ENCODE data around the gene JAG1. TPM values are rescaled to one million over a fixed set of nuclear protein-coding genes. Genes with fewer than 3 reads are reported as not detected.

JAG1 gene
- total RNA-seq, 6 donors from 2014 or later, result 37.7 to 57.4 (median 47.0) TPM

DNA sequence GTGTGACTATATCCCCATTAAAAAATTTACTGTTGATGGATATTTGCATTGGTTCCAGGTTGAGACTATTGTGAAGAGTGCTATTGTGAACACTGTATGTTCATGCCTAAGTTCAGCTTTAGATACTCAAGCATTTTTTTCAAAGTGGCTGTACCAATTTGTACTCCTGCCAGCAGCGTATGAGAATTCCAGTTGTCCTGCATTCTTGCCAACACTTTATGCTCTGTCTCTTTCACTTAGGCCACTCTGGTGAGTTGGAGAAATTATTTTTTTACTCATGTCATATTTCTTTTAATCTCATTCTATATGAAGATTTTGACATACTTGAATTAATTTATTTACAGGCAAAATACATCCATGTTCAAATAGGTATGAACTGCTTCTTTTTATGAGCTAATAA lies 76.2 kb downstream of the JAG1 start:
- H3K27me3 ChIP-seq, result no peaks in the 10 kb centered on the region
- ATAC-seq (ENCODE audit: low FRiP score in 2 of 2) (no peak), DNase-seq (no peak)
- peaks cover 0 to 9% (median 0%) of the 10 kb centered on the region in 4 donors for H3K4me1 ChIP-seq
- peaks cover 0 to 4% (median 0%) of the 10 kb centered on the region in 4 donors for H3K36me3 ChIP-seq
- no peaks in the 10 kb centered on the region for H3K9me3 ChIP-seq
- TF ChIP-seq, protein P1, sequence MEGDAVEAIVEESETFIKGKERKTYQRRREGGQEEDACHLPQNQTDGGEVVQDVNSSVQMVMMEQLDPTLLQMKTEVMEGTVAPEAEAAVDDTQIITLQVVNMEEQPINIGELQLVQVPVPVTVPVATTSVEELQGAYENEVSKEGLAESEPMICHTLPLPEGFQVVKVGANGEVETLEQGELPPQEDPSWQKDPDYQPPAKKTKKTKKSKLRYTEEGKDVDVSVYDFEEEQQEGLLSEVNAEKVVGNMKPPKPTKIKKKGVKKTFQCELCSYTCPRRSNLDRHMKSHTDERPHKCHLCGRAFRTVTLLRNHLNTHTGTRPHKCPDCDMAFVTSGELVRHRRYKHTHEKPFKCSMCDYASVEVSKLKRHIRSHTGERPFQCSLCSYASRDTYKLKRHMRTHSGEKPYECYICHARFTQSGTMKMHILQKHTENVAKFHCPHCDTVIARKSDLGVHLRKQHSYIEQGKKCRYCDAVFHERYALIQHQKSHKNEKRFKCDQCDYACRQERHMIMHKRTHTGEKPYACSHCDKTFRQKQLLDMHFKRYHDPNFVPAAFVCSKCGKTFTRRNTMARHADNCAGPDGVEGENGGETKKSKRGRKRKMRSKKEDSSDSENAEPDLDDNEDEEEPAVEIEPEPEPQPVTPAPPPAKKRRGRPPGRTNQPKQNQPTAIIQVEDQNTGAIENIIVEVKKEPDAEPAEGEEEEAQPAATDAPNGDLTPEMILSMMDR (IDR thresholded peaks at IDR 0.05), result no peak
- TF ChIP-seq EP300 (IDR thresholded peaks at IDR 0.05) (no peak), POLR2A (IDR thresholded peaks at IDR 0.05) (no peak), POLR2AphosphoS5 (IDR thresholded peaks at IDR 0.05) (no peak)
- no peak overlapping the region for H3K4me3 ChIP-seq
- WGBS, 2 donors, result 89 to 96% methylated on average over 1 of the region's 1 CpG
- H3K27ac ChIP-seq, result no peak overlapping the region

DNA sequence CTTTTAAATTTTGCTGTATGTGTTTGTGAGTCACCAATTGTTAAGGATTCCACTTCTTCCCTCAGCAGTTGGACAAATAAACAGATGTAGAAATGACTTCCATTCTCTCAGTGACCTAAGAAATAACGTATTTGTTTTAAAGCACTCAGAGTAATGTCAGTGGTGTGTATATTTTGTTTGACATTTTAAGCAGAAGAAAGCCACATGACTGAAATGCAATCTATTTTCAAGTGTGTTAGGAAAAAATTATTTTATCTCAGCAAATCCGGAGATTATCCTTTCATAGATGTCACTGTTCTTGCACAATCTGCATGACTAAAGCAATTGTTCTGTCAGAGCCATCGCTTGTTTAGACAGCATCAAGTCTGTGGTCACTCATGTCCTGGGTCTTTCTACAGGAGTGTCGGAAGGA lies 77.1 kb downstream of the JAG1 start:
- DNase-seq (no peak), ATAC-seq (ENCODE audit: low FRiP score in 2 of 2) (peak in 1 of 2 donors; percentile 71)
- Histone ChIP-seq H3K36me3 (peaks cover 0 to under 1% (median 0%) of the 10 kb centered on the region in 4 donors), H3K27ac (no peak overlapping the region), H3K4me1 (peaks cover 0 to 9% (median 1%) of the 10 kb centered on the region in 4 donors), H3K9me3 (no peaks in the 10 kb centered on the region), H3K4me3 (no peak overlapping the region), H3K27me3 (no peaks in the 10 kb centered on the region)
- WGBS, 2 donors, result 62 to 68% methylated on average over 4 of the region's 4 CpGs
- TF ChIP-seq EP300 (IDR thresholded peaks at IDR 0.05), result no peak

DNA sequence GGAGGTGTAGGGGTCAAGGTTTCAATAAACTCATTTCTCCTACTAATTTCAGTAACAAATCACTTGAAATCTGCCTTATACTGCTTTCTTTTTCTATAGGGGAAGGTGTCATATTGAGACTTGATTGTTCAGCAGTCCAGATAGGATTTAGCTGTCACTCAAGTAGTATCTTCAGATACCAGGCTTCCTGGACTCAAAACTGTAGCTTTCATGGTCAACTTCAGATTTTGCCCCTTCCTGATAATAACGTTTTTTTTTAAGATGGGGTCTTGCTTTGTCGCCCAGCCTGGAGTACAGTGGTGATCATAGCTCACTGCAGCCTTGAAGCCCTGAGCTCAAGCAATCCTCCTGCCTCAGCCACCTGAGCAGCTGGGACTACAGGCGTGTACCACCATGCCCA lies 77.8 kb downstream of the JAG1 start:
- no peak overlapping the region for H3K4me3 ChIP-seq
- H3K4me1 ChIP-seq, result peaks cover 0 to 9% (median 4%) of the 10 kb centered on the region in 4 donors
- no peak overlapping the region for H3K27ac ChIP-seq
- WGBS, 2 donors, result 76 to 78% methylated on average over 3 of the region's 3 CpGs
- ATAC-seq (ENCODE audit: low FRiP score in 2 of 2) (no peak), DNase-seq (no peak)
- no peak for TF ChIP-seq POLR2A (IDR thresholded peaks at IDR 0.05)
- no peak for TF ChIP-seq EP300 (IDR thresholded peaks at IDR 0.05)
- no peak for TF ChIP-seq POLR2AphosphoS5 (IDR thresholded peaks at IDR 0.05)
- TF ChIP-seq, protein P1 (IDR thresholded peaks at IDR 0.05), result no peak
- no peaks in the 10 kb centered on the region for H3K9me3 ChIP-seq
- H3K27me3 ChIP-seq, result no peaks in the 10 kb centered on the region
- H3K36me3 ChIP-seq, result no peaks in the 10 kb centered on the region

DNA sequence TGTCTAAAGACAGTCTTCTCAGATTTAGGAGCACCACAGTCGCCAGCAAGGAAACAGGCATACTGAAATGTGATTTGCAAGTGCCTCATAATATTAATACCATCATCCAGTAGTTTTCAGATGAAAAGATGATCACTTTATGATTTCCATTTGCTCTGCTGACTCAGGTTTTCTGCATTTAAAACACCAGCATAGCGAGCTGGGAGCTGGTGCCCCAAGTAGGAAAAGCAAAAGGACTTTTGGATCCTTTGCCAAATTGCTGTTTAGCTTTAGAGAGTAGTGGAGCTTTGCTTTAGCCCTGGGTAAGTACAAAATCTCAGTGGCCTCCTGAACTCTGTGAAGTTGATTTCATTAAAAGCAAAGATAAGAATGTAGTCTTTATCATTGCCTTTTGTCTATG lies 78.5 kb downstream of the JAG1 start:
- H3K9me3 ChIP-seq, result no peaks in the 10 kb centered on the region
- ATAC-seq (ENCODE audit: low FRiP score in 2 of 2) (no peak), DNase-seq (no peak)
- H3K4me1 ChIP-seq, result peaks cover 0 to 12% (median 4%) of the 10 kb centered on the region in 4 donors
- H3K4me3 ChIP-seq, result no peak overlapping the region
- no peaks in the 10 kb centered on the region for H3K27me3 ChIP-seq
- TF ChIP-seq POLR2AphosphoS5 (IDR thresholded peaks at IDR 0.05) (no peak), POLR2A (IDR thresholded peaks at IDR 0.05) (no peak), EP300 (IDR thresholded peaks at IDR 0.05) (no peak)
- TF ChIP-seq, protein P1 (IDR thresholded peaks at IDR 0.05), result no peak
- no peaks in the 10 kb centered on the region for H3K36me3 ChIP-seq
- no peak overlapping the region for H3K27ac ChIP-seq
- 78 to 79% methylated on average over 2 of the region's 2 CpGs for WGBS, 2 donors

DNA sequence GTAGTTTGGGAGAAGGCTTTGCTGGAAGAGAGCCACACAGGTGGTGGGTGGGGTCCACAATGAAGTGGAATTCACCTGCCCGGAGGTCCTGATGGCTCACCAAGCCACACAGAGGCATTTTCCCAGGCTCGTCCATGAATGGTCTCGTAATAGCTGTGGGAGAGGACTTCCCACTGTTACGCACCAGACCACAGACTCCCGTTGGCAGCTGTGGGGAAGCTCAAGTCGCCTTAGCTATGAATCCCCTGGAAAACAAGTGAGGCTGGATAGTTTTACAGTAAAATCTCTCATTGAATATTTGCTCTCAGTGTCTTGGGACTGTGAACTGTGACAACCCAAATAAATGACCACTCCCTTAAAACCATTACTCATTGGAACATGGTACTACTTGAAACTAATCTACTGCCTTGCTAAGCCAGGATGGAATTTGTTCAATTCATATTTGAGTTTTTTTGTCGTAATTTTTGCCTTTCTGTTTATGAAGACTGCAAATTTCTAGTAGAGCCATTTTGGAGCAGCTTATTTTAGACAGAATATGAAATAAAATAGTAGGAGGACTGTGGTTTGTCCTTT lies 79.4 kb downstream of the JAG1 start:
- no peak overlapping the region for H3K27ac ChIP-seq
- H3K27me3 ChIP-seq, result no peaks in the 10 kb centered on the region
- TF ChIP-seq, protein P1 (IDR thresholded peaks at IDR 0.05), result no peak
- no peak for TF ChIP-seq EP300 (IDR thresholded peaks at IDR 0.05)
- no peak for TF ChIP-seq POLR2AphosphoS5 (IDR thresholded peaks at IDR 0.05)
- TF ChIP-seq POLR2A (IDR thresholded peaks at IDR 0.05), result no peak
- H3K4me1 ChIP-seq, result peaks cover 0 to 12% (median 4%) of the 10 kb centered on the region in 4 donors
- DNase-seq (no peak), ATAC-seq (ENCODE audit: low FRiP score in 2 of 2) (peak in 1 of 2 donors; percentile 53)
- no peaks in the 10 kb centered on the region for H3K9me3 ChIP-seq
- no peak overlapping the region for H3K4me3 ChIP-seq
- no peaks in the 10 kb centered on the region for H3K36me3 ChIP-seq
- WGBS, 2 donors, result 71 to 90% methylated on average over 3 to 7 of the region's 7 CpGs

Measured in upper lobe of left lung (tissue), 6 donors.